ENCODE results near the gene FRMD5. TPM values are rescaled to one million over a fixed set of nuclear protein-coding genes. Genes with fewer than 3 reads are reported as not detected.

FRMD5 gene
- total and polyA plus RNA-seq, 2 experiments from 2014 or later: 0.51 to 3.8 TPM

GRCh38 chr15:44084171-44084570, 110.9 kb downstream of the FRMD5 start:
- H3K4me1 ChIP-seq (ENCODE audit: insufficient read depth): no peaks in the 10 kb centered on the region
- TF ChIP-seq CTCF (IDR thresholded peaks at IDR 0.05; ENCODE audit: poor library complexity): no peak
- TF ChIP-seq EZH2 (IDR thresholded peaks at IDR 0.05; ENCODE audit: borderline replicate concordance): no peak
- no peak for TF ChIP-seq EZH2phosphoT487 (IDR thresholded peaks at IDR 0.05; ENCODE audit: low read depth, severe bottlenecking, unreplicated experiment)
- no peak overlapping the region for H2AFZ ChIP-seq
- H3K9me3 ChIP-seq (ENCODE audit: low read depth): no peaks in the 10 kb centered on the region
- H3K27ac ChIP-seq: no peak overlapping the region
- H3K79me2 ChIP-seq: no peaks in the 10 kb centered on the region
- no peaks in the 10 kb centered on the region for H3K27me3 ChIP-seq
- H3K36me3 ChIP-seq (replicated peaks; ENCODE audit: insufficient read depth, low read depth): no peaks in the 10 kb centered on the region
- H3K4me2 ChIP-seq: no peak overlapping the region
- no peaks in the 10 kb centered on the region for H3K9me2 ChIP-seq (replicated peaks; ENCODE audit: insufficient read depth)
- no peak overlapping the region for H3K4me3 ChIP-seq
- WGBS (ENCODE audit: low lambda C conversion rate, missing lambda C conversion rate): 94% methylated on average over 2 of the region's 2 CpGs
- no peaks in the 10 kb centered on the region for H4K20me1 ChIP-seq (ENCODE audit: insufficient read depth, poor library complexity, severe bottlenecking)
- no peak for DNase-seq (ENCODE audit: low spot score)

- no peak overlapping the region for H3K4me2 ChIP-seq
- no peak overlapping the region for H2AFZ ChIP-seq
- no peak overlapping the region for H3K27ac ChIP-seq
- no peaks in the 10 kb centered on the region for H4K20me1 ChIP-seq (ENCODE audit: insufficient read depth, poor library complexity, severe bottlenecking)
- TF ChIP-seq CTCF (IDR thresholded peaks at IDR 0.05; ENCODE audit: poor library complexity) (no peak), EZH2phosphoT487 (IDR thresholded peaks at IDR 0.05; ENCODE audit: low read depth, severe bottlenecking, unreplicated experiment) (no peak), EZH2 (IDR thresholded peaks at IDR 0.05; ENCODE audit: borderline replicate concordance) (no peak)
- no peaks in the 10 kb centered on the region for H3K79me2 ChIP-seq
- no peaks in the 10 kb centered on the region for H3K36me3 ChIP-seq (replicated peaks; ENCODE audit: insufficient read depth, low read depth)
- no peaks in the 10 kb centered on the region for H3K9me2 ChIP-seq (replicated peaks; ENCODE audit: insufficient read depth)
- no peaks in the 10 kb centered on the region for H3K4me1 ChIP-seq (ENCODE audit: insufficient read depth)
- DNase-seq (ENCODE audit: low spot score): no peak
- H3K4me3 ChIP-seq: no peak overlapping the region
- 75% methylated on average over 1 of the region's 1 CpG for WGBS (ENCODE audit: low lambda C conversion rate, missing lambda C conversion rate)
- no peaks in the 10 kb centered on the region for H3K9me3 ChIP-seq (ENCODE audit: low read depth)
- H3K27me3 ChIP-seq: no peaks in the 10 kb centered on the region
Observed at GRCh38 chr15:44082558-44083157, 112.4 kb downstream of the FRMD5 start.

GRCh38 chr15:44081026-44082013, 113.8 kb downstream of the FRMD5 start:
- no peaks in the 10 kb centered on the region for H3K9me3 ChIP-seq (ENCODE audit: low read depth)
- no peak for DNase-seq (ENCODE audit: low spot score)
- H3K27me3 ChIP-seq: no peaks in the 10 kb centered on the region
- H3K36me3 ChIP-seq (replicated peaks; ENCODE audit: insufficient read depth, low read depth): no peaks in the 10 kb centered on the region
- H3K4me3 ChIP-seq: no peak overlapping the region
- H3K9me2 ChIP-seq (replicated peaks; ENCODE audit: insufficient read depth): no peaks in the 10 kb centered on the region
- no peaks in the 10 kb centered on the region for H3K4me1 ChIP-seq (ENCODE audit: insufficient read depth)
- no peak overlapping the region for H3K4me2 ChIP-seq
- H4K20me1 ChIP-seq (ENCODE audit: insufficient read depth, poor library complexity, severe bottlenecking): no peaks in the 10 kb centered on the region
- TF ChIP-seq EZH2phosphoT487 (IDR thresholded peaks at IDR 0.05; ENCODE audit: low read depth, severe bottlenecking, unreplicated experiment) (no peak), EZH2 (IDR thresholded peaks at IDR 0.05; ENCODE audit: borderline replicate concordance) (no peak), CTCF (IDR thresholded peaks at IDR 0.05; ENCODE audit: poor library complexity) (no peak)
- 92% methylated on average over 5 of the region's 5 CpGs for WGBS (ENCODE audit: low lambda C conversion rate, missing lambda C conversion rate)
- no peaks in the 10 kb centered on the region for H3K79me2 ChIP-seq
- no peak overlapping the region for H2AFZ ChIP-seq
- H3K27ac ChIP-seq: no peak overlapping the region
